ENCODE data around the gene TMPRSS6.

TMPRSS6 gene

DNA sequence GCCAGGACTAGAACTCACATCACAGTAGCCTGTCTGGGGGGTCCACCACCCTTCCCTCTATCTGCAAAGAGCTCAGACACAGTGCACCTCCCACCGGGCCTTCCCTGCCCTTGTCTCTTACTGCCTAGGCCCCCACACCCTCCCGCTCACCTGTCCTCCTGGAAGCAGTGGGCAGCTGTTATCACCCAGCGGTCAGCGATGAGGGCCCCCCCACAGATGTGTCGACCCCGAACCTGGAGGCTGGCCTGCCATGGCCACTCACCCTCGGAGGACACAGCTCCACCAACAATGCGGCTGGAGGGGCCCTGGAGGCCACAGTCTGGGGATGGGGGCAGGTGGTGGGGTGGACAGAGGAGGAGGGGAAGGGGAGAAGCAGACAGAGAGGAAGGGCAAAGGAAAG lies 39.2 kb downstream of the TMPRSS6 start:
- H3K4me3 ChIP-seq (ENCODE audit: low read depth, low read length): no peak overlapping the region
- no peak for DNase-seq (ENCODE audit: low read depth)
- TF ChIP-seq, protein P1, sequence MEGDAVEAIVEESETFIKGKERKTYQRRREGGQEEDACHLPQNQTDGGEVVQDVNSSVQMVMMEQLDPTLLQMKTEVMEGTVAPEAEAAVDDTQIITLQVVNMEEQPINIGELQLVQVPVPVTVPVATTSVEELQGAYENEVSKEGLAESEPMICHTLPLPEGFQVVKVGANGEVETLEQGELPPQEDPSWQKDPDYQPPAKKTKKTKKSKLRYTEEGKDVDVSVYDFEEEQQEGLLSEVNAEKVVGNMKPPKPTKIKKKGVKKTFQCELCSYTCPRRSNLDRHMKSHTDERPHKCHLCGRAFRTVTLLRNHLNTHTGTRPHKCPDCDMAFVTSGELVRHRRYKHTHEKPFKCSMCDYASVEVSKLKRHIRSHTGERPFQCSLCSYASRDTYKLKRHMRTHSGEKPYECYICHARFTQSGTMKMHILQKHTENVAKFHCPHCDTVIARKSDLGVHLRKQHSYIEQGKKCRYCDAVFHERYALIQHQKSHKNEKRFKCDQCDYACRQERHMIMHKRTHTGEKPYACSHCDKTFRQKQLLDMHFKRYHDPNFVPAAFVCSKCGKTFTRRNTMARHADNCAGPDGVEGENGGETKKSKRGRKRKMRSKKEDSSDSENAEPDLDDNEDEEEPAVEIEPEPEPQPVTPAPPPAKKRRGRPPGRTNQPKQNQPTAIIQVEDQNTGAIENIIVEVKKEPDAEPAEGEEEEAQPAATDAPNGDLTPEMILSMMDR (IDR thresholded peaks at IDR 0.05; ENCODE audit: insufficient read depth, low read depth, low read length, missing control alignments): no peak

DNA sequence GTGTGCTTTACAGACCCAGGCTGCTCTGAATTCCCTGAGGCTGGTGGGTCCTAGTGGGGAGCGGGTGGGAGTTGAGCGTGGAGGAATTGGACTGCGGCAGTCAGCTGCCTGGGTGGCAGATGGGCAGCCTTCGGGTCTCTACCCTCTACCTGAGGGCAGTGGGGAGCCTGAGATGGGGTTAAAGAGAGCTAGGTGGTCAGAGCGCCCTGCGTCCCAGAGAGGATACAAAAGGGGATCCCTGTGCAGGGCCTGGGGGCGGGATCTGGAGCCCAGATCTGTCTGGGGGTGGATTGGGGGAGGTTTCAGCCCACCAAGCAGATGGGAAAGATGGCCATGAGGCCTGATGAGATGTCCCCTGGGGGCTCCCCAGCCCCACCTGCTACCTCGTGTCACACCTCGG lies 39.8 kb downstream of the TMPRSS6 start:
- no peak overlapping the region for H3K4me3 ChIP-seq (ENCODE audit: low read depth, low read length)
- DNase-seq (ENCODE audit: low read depth): no peak
- TF ChIP-seq, protein P1 (IDR thresholded peaks at IDR 0.05; ENCODE audit: insufficient read depth, low read depth, low read length, missing control alignments): no peak

DNA sequence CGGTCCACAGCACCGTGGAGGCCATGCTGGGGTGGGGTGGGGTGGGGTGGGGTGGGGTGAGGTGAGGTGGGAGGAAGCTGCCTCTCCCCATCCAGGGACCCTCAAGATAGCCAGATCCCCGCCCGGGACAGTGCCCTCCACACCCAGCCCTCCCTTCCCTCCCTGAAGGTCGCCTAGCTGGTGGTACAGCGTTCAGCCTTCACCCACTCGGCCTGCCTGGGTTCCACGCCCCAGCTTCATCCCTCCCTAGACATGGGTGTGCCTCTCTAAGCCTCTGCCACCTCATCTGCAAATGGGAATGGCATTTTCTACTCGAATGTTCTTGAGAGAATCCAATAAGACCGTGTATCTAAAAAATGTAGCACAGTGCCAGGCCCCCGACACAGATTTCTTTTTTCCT lies 40.2 kb downstream of the TMPRSS6 start:
- H3K4me3 ChIP-seq (ENCODE audit: low read depth, low read length): no peak overlapping the region
- no peak for DNase-seq (ENCODE audit: low read depth)
- TF ChIP-seq, protein P1 (IDR thresholded peaks at IDR 0.05; ENCODE audit: insufficient read depth, low read depth, low read length, missing control alignments): no peak

DNA sequence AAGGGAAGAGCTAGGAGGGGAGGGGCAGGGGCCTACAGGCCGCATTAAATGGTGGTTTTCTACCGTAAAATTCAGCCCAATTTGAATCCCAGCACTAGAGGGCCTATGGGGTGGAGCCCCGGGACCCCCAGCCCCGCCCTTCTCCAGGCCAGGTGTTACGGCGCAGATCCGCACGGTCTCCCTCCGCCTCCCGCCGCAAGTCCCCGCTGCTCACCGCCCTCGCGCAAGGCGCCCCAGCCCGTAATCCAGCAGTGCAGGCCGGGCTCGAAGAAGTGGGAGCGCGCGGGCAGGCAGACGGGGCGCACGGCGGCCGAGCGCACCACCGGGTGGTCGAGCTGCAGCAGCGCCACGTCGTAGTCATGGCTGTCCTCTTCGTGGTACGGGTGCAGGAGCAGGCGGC lies 40.7 kb downstream of the TMPRSS6 start:
- no peak overlapping the region for H3K4me3 ChIP-seq (ENCODE audit: low read depth, low read length)

DNA sequence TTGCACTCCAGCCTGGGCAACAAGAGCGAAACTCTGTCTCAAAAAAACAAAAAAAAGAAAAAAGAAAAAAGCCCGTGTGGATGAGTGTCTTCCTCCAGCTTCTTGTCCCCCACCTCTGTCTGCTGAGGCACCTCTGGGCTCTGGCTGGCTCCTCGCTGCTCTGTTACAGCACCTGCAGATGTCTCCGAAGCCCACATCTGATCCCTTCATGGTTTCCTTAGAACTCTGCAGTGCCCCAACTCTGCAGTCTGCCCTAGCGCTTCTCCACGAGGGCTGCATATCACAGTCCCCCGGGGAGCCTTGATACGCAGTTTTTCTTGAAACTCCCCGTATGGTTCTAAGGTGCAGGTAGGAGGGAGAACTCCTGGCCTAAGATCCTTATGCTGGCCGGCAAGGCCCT lies 42.1 kb downstream of the TMPRSS6 start:
- no peak for DNase-seq (ENCODE audit: low read depth)
- TF ChIP-seq, protein P1 (IDR thresholded peaks at IDR 0.05; ENCODE audit: insufficient read depth, low read depth, low read length, missing control alignments): no peak
- H3K4me3 ChIP-seq (ENCODE audit: low read depth, low read length): no peak overlapping the region

More for the DNA sequence above, 40.7 kb downstream of the TMPRSS6 start:
- DNase-seq (ENCODE audit: low read depth): no peak
- TF ChIP-seq, protein P1 (IDR thresholded peaks at IDR 0.05; ENCODE audit: insufficient read depth, low read depth, low read length, missing control alignments): no peak

DNA sequence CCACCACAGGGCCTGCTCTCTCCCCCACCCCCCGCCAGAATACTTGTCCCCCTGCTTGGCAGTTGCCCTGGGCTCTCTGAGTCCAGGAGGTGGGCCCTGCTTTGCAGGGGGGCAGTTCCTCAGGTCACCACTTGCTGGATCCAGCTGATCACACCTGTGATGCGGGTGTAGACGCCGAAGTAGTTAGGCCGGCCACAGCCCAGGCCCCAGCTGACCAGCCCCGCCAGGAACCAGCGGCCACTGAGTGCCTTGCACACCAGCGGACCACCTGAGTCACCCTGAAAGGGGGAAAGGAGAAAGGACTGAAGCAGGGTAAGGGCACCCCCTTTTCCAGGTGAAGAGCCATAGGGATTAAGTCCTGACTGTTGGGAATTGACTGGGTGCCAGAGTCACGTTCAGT lies 43.6 kb downstream of the TMPRSS6 start:
- H3K4me3 ChIP-seq (ENCODE audit: low read depth, low read length): no peak overlapping the region
- no peak for DNase-seq (ENCODE audit: low read depth)
- TF ChIP-seq, protein P1 (IDR thresholded peaks at IDR 0.05; ENCODE audit: insufficient read depth, low read depth, low read length, missing control alignments): no peak

DNA sequence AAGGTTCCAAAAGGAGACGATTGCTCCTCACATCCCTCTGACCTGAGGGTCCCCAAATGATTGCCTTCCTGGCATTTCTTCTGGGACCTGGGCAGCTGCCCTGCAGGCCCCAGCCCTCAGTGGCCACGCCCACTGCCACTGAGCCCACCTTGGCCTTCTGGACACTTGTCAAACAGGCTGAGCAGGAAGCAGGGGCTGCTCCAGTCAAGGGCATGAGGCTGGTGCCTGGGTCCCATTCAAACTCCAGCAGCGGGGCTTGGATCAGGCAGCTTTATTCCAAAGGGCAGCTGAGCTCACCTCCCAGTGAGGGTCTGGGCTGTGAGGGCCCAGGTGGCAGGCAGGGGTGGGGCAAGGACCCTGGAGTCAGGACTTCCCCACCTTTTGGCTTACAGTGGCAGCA lies 44.3 kb downstream of the TMPRSS6 start:
- DNase-seq (ENCODE audit: low read depth): no peak
- no peak overlapping the region for H3K4me3 ChIP-seq (ENCODE audit: low read depth, low read length)
- TF ChIP-seq, protein P1 (IDR thresholded peaks at IDR 0.05; ENCODE audit: insufficient read depth, low read depth, low read length, missing control alignments): no peak
